Measurements from ENCODE around the gene USP3. TPM values are rescaled to one million over a fixed set of nuclear protein-coding genes. Genes with fewer than 3 reads are reported as not detected.

USP3 gene
- polyA plus RNA-seq, 4 donors, result 31.6 to 45.0 (median 37.8) TPM

- no peak for DNase-seq (ENCODE audit: low read depth in 4 of 4, low spot score in 2 of 4)
Measured at GRCh38 chr15:63535689-63536088, 31.3 kb downstream of the USP3 start.

- no peak for DNase-seq (ENCODE audit: low read depth in 4 of 4, low spot score in 2 of 4)
Measured at GRCh38 chr15:63538876-63539275, 34.5 kb downstream of the USP3 start.

GRCh38 chr15:63539521-63539920 lies 35.1 kb downstream of the USP3 start:
- no peak for DNase-seq (ENCODE audit: low read depth in 4 of 4, low spot score in 2 of 4)

GRCh38 chr15:63539998-63540397 lies 35.6 kb downstream of the USP3 start:
- no peak for DNase-seq (ENCODE audit: low read depth in 4 of 4, low spot score in 2 of 4)

GRCh38 chr15:63540449-63540848 lies 36.1 kb downstream of the USP3 start:
- no peak for DNase-seq (ENCODE audit: low read depth in 4 of 4, low spot score in 2 of 4)

- DNase-seq (ENCODE audit: low read depth in 4 of 4, low spot score in 2 of 4), result no peak
Measured at GRCh38 chr15:63544258-63545026, 40.0 kb downstream of the USP3 start.

- no peak for DNase-seq (ENCODE audit: low read depth in 4 of 4, low spot score in 2 of 4)
Measured at GRCh38 chr15:63545520-63545919, 41.1 kb downstream of the USP3 start.

GRCh38 chr15:63551400-63551799 lies 47.0 kb downstream of the USP3 start:
- DNase-seq (ENCODE audit: low read depth in 4 of 4, low spot score in 2 of 4), result no peak

- peak in 1 of 4 donors; percentile 21 for DNase-seq (ENCODE audit: low read depth in 4 of 4, low spot score in 2 of 4)
Measured at GRCh38 chr15:63553388-63553791, 49.0 kb downstream of the USP3 start.

GRCh38 chr15:63554337-63554927 lies 50.0 kb downstream of the USP3 start:
- DNase-seq (ENCODE audit: low read depth in 4 of 4, low spot score in 2 of 4), result no peak

- no peak for DNase-seq (ENCODE audit: low read depth in 4 of 4, low spot score in 2 of 4)
Measured at GRCh38 chr15:63555507-63555906, 51.1 kb downstream of the USP3 start.

GRCh38 chr15:63556246-63556645 lies 51.9 kb downstream of the USP3 start:
- DNase-seq (ENCODE audit: low read depth in 4 of 4, low spot score in 2 of 4), result no peak

GRCh38 chr15:63556736-63557135 lies 52.3 kb downstream of the USP3 start:
- DNase-seq (ENCODE audit: low read depth in 4 of 4, low spot score in 2 of 4), result no peak

GRCh38 chr15:63559753-63560152 lies 55.4 kb downstream of the USP3 start:
- DNase-seq (ENCODE audit: low read depth in 4 of 4, low spot score in 2 of 4), result no peak

GRCh38 chr15:63560741-63561448 lies 56.5 kb downstream of the USP3 start:
- DNase-seq (ENCODE audit: low read depth in 4 of 4, low spot score in 2 of 4), result no peak

GRCh38 chr15:63564093-63564492 lies 59.7 kb downstream of the USP3 start:
- no peak for DNase-seq (ENCODE audit: low read depth in 4 of 4, low spot score in 2 of 4)

GRCh38 chr15:63565536-63566186 lies 61.3 kb downstream of the USP3 start:
- no peak for DNase-seq (ENCODE audit: low read depth in 4 of 4, low spot score in 2 of 4)

- DNase-seq (ENCODE audit: low read depth in 4 of 4, low spot score in 2 of 4), result no peak
Measured at GRCh38 chr15:63572749-63573464, 68.5 kb downstream of the USP3 start.

GRCh38 chr15:63573533-63573932 lies 69.1 kb downstream of the USP3 start:
- DNase-seq (ENCODE audit: low read depth in 4 of 4, low spot score in 2 of 4), result no peak

GRCh38 chr15:63575312-63575711 lies 70.9 kb downstream of the USP3 start:
- DNase-seq (ENCODE audit: low read depth in 4 of 4, low spot score in 2 of 4), result no peak

- no peak for DNase-seq (ENCODE audit: low read depth in 4 of 4, low spot score in 2 of 4)
Measured at GRCh38 chr15:63576441-63576840, 72.0 kb downstream of the USP3 start.

Measured in left renal cortex interstitium (tissue), 4 donors.